Type B pancreatic cell (in vitro differentiated cells): Measurements from ENCODE around the gene ZNF92. TPM values are rescaled to one million over a fixed set of nuclear protein-coding genes. Genes with fewer than 3 reads are reported as not detected.
"Not testable (repeated sequence)": the region's sequence is repeated elsewhere in the genome, so short reads cannot be mapped to it uniquely, and the experiment has no call there.

Experiments used
- DNase-seq: peaks from one replicate; pipeline ENCODE4 v3.0.0; 2021; ENCODE audit warnings: mixed read lengths; ENCODE audit not compliant: unreplicated experiment; ENCODE audit errors: extremely low spot score
- H3K27ac Mint-ChIP-seq: 2 replicates; pipeline ENCODE4 v1.8.0; 2021; ENCODE audit warnings: mild to moderate bottlenecking, mixed read lengths
- H3K27me3 Mint-ChIP-seq: 2 replicates; pipeline ENCODE4 v1.8.0; 2021; ENCODE audit warnings: mixed read lengths
- H3K36me3 Mint-ChIP-seq: 2 replicates; pipeline ENCODE4 v1.8.0; 2021; ENCODE audit warnings: mixed read lengths
- H3K4me1 Mint-ChIP-seq: one replicate; pipeline ENCODE4 v1.8.0; 2021; ENCODE audit warnings: mixed read lengths; ENCODE audit not compliant: unreplicated experiment
- H3K4me3 Mint-ChIP-seq: 2 replicates; pipeline ENCODE4 v1.8.0; 2021; ENCODE audit warnings: mild to moderate bottlenecking, mixed read lengths
- H3K9me3 Mint-ChIP-seq: 2 replicates; pipeline ENCODE4 v1.8.0; 2021; ENCODE audit warnings: mixed read lengths
- total RNA-seq: library from RNA; stranded (reverse); gene quantifications from 2 replicates; pipeline ENCODE4 v1.2.1, GENCODE V29; 2021; ENCODE audit warnings: low replicate concordance
- TF ChIP-seq, protein P1 (sequence below): fragments of 200-600 bp; sonication (generic); conservative IDR thresholded peaks from 2 replicates; pipeline ENCODE4 v1.5.0; 2021; ENCODE audit warnings: antibody characterized with exemption, mild to moderate bottlenecking

ZNF92 gene
- total RNA-seq, 1 donor from 2014 or later, result 15.4 TPM

DNA sequence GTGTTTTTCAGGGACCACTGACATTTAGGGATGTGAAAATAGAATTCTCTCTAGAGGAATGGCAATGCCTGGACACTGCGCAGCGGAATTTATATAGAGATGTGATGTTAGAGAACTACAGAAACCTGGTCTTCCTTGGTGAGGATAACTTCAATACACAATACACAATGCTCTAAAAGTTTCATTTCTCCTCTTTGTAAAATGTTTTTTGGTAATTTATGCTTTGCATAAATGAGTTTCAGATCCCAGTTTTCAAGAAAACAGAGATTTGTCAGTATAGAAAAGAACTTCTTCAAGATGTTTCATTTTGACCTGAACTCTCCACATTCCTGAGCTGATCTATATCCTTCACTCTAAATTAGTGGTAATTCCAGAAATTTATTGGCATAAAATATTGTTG, 14.2 kb downstream of the ZNF92 start:
- TF ChIP-seq, protein P1, sequence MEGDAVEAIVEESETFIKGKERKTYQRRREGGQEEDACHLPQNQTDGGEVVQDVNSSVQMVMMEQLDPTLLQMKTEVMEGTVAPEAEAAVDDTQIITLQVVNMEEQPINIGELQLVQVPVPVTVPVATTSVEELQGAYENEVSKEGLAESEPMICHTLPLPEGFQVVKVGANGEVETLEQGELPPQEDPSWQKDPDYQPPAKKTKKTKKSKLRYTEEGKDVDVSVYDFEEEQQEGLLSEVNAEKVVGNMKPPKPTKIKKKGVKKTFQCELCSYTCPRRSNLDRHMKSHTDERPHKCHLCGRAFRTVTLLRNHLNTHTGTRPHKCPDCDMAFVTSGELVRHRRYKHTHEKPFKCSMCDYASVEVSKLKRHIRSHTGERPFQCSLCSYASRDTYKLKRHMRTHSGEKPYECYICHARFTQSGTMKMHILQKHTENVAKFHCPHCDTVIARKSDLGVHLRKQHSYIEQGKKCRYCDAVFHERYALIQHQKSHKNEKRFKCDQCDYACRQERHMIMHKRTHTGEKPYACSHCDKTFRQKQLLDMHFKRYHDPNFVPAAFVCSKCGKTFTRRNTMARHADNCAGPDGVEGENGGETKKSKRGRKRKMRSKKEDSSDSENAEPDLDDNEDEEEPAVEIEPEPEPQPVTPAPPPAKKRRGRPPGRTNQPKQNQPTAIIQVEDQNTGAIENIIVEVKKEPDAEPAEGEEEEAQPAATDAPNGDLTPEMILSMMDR, result no peak
- no peak overlapping the region for H3K4me3 Mint-ChIP-seq
- H3K27me3 Mint-ChIP-seq, result no peaks in the 10 kb centered on the region
- no peaks in the 10 kb centered on the region for H3K9me3 Mint-ChIP-seq
- peaks cover 13% of the 10 kb centered on the region for H3K4me1 Mint-ChIP-seq
- DNase-seq, result no peak
- H3K36me3 Mint-ChIP-seq, result peaks cover 35% of the 10 kb centered on the region
- H3K27ac Mint-ChIP-seq, result no peak overlapping the region

DNA sequence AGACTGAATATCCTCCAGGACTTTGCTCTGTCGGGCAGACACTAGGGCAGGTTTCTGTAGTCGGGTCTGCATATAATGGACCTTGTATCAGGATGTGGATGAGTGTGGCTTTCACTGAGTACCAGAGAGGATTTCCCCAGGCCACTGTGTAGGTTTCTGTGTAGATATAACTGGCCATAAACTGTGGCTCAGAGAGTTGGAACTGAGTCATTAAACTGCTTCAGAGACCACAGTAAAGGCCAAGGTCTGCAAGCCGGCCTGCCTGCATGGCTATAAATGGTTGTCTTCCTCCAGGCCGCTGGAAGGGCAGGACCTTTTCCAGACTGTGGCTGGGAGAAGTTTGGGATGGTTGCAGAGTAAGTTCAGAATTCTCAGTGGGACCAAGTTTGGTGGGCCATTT, 16.9 kb downstream of the ZNF92 start:
- DNase-seq, result no peak
- no peak overlapping the region for H3K27ac Mint-ChIP-seq
- no peaks in the 10 kb centered on the region for H3K9me3 Mint-ChIP-seq
- TF ChIP-seq, protein P1, result no peak
- peaks cover 40% of the 10 kb centered on the region for H3K36me3 Mint-ChIP-seq
- H3K4me3 Mint-ChIP-seq, result no peak overlapping the region
- H3K27me3 Mint-ChIP-seq, result no peaks in the 10 kb centered on the region
- H3K4me1 Mint-ChIP-seq, result no peaks in the 10 kb centered on the region

DNA sequence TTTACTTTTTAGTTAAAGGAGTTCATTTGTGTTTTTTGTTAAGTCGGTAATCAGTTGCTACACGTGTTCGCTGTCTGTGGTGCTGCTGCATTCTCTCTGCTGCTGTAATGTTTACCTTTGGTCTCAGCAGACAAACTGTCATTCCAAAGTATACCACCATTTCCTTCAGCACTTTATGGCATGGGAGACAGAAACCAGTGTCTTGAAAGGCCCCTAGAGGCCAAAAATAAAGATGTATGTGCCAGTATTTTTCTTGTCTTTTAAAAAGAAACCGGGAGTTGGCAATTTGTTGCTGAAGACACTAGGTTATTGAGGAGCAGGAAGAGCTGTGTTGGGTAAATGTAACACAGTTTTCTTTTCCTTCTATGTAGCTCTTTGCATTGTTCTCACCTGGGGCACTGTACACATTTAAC, 24.1 kb downstream of the ZNF92 start:
- no peak for DNase-seq
- Mint-ChIP-seq H3K4me1 (no peaks in the 10 kb centered on the region), H3K27ac (no peak overlapping the region), H3K27me3 (no peaks in the 10 kb centered on the region), H3K9me3 (peaks cover 12% of the 10 kb centered on the region), H3K4me3 (no peak overlapping the region), H3K36me3 (peaks cover 56% of the 10 kb centered on the region)
- TF ChIP-seq, protein P1, result peak; percentile 36

DNA sequence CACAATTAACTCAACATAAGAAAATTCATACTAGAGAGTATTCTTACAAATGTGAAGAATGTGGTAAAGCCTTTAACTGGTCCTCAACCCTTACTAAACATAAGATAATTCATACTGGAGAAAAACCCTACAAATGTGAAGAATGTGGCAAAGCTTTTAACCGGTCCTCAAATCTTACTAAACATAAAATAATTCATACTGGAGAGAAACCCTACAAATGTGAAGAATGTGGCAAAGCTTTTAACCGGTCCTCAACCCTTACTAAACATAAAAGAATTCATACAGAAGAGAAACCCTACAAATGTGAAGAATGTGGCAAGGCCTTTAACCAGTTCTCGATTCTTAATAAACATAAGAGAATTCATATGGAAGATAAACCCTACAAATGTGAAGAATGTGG, 25.0 kb downstream of the ZNF92 start:
- peaks cover 60% of the 10 kb centered on the region for H3K36me3 Mint-ChIP-seq
- DNase-seq, H3K27me3 Mint-ChIP-seq, H3K27ac Mint-ChIP-seq, H3K4me3 Mint-ChIP-seq, H3K4me1 Mint-ChIP-seq: not testable (repeated sequence)
- H3K9me3 Mint-ChIP-seq, result peaks cover 12% of the 10 kb centered on the region

DNA sequence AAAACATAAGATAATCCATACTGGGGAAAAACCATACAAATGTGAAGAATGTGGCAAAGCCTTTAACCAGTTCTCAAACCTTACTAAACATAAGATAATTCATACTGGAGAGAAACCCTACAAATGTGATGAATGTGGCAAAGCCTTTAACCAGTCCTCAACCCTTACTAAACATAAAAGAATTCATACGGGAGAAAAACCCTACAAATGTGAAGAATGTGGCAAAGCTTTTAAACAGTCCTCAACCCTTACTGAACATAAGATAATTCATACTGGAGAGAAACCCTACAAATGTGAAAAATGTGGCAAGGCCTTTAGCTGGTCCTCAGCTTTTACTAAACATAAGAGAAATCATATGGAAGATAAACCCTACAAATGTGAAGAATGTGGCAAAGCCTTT, 25.4 kb downstream of the ZNF92 start:
- DNase-seq, H3K27me3 Mint-ChIP-seq, H3K4me1 Mint-ChIP-seq, H3K4me3 Mint-ChIP-seq, H3K27ac Mint-ChIP-seq: not testable (repeated sequence)
- peaks cover 12% of the 10 kb centered on the region for H3K9me3 Mint-ChIP-seq
- peaks cover 56% of the 10 kb centered on the region for H3K36me3 Mint-ChIP-seq

DNA sequence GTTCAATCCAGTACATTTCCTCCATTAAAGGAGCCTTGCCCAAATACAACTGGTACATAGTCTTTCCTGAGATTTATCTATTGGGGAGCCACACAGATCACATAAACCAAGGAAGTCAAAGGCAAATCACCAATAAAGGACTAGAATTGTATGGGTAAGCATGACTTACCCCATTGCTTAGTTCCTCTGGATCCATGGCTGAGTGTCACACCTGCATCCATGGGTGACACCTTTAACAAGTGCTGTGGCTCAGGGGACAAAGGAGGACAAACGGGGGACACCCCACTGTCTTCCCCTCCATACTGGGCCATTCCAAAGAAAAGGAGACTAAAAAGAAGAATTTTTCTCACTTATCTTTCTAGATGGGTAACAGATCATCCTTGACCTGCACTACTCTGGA, 30.4 kb downstream of the ZNF92 start:
- Mint-ChIP-seq H3K36me3 (peaks cover 27% of the 10 kb centered on the region), H3K9me3 (peaks cover 16% of the 10 kb centered on the region)
- DNase-seq, result no peak

DNA sequence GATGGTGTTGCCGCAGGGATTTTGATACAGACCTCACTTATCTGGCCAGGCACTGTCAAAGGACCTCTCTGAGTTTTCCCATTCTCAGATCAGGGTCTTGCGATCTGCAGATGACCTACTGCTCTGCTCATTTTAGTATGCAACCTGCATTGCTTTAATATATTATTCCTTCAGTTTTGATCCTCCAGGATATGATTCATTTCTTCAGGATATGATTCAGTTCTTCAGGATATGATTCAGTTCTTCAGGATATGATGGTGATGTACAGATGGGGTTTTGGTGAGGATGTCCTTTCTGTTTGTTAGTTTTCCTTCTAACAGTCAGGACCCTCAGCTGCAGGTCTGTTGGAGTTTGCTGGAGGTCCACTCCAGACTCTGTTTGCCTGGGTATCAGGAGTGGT, 33.1 kb downstream of the ZNF92 start:
- DNase-seq, H3K27ac Mint-ChIP-seq, H3K4me3 Mint-ChIP-seq, H3K27me3 Mint-ChIP-seq, H3K36me3 Mint-ChIP-seq, H3K4me1 Mint-ChIP-seq: not testable (repeated sequence)
- H3K9me3 Mint-ChIP-seq, result peaks cover 12% of the 10 kb centered on the region

More for the DNA sequence above, 30.4 kb downstream of the ZNF92 start:
- TF ChIP-seq, protein P1, result no peak
- H3K27me3 Mint-ChIP-seq, result no peaks in the 10 kb centered on the region
- H3K27ac Mint-ChIP-seq, result no peak overlapping the region
- no peaks in the 10 kb centered on the region for H3K4me1 Mint-ChIP-seq
- no peak overlapping the region for H3K4me3 Mint-ChIP-seq
